SK-N-SH treated with all-trans-retinoic acid at 6 μM for 48 hours (cell line): ENCODE results near the gene RELL1.
A peak's percentile ranks its signal among the peaks of the same experiment; 100 is the strongest.

Experiments used
- ATAC-seq: fragments of 200-7000 bp; cut with Tn5 transposase; 3 replicates; pipeline ENCODE4 v1.9.1; 2020; ENCODE audit warnings: mild to moderate bottlenecking, moderate library complexity
- BACH2 ChIP-seq: fragments of 250-450 bp; sonication (Bioruptor Pico); IDR thresholded peaks from 2 replicates; pipeline ENCODE4 v1.9.0; 2021; ENCODE audit warnings: mild to moderate bottlenecking, borderline replicate concordance
- CREB5 ChIP-seq: fragments of 250-450 bp; sonication (Bioruptor Pico); IDR thresholded peaks from 2 replicates; pipeline ENCODE4 v1.5.1; 2020; ENCODE audit warnings: low read depth, mild to moderate bottlenecking, moderate library complexity
- CSRNP3 ChIP-seq: fragments of 250-450 bp; sonication (Bioruptor Pico); IDR thresholded peaks from 2 replicates; pipeline ENCODE4 v1.5.1; 2021; ENCODE audit warnings: mild to moderate bottlenecking, moderate library complexity
- ESRRG ChIP-seq: fragments of 250-450 bp; sonication (Bioruptor Pico); IDR thresholded peaks from 2 replicates; pipeline ENCODE4 v1.6.1; 2021; ENCODE audit warnings: mild to moderate bottlenecking
- GLIS3 ChIP-seq: fragments of 250-450 bp; sonication (Bioruptor Pico); IDR thresholded peaks from 2 replicates; pipeline ENCODE4 v1.5.0; 2020; ENCODE audit warnings: mild to moderate bottlenecking, moderate library complexity
- OSR1 ChIP-seq: fragments of 250-450 bp; sonication (Bioruptor Pico); IDR thresholded peaks from 2 replicates; pipeline ENCODE4 v1.8.0; 2022; ENCODE audit warnings: moderate library complexity, mild to moderate bottlenecking, inconsistent platforms
- PATZ1 ChIP-seq: fragments of 250-450 bp; sonication (Bioruptor Pico); IDR thresholded peaks from 2 replicates; pipeline ENCODE4 v1.8.0; 2020; ENCODE audit warnings: mild to moderate bottlenecking, moderate library complexity, borderline replicate concordance
- POU6F1 ChIP-seq: fragments of 250-450 bp; sonication (Bioruptor Pico); IDR thresholded peaks from 2 replicates; pipeline ENCODE4 v1.8.0; 2021; ENCODE audit warnings: low read depth, mild to moderate bottlenecking, moderate library complexity, borderline replicate concordance
- PPARA ChIP-seq: fragments of 250-450 bp; sonication (Bioruptor Pico); IDR thresholded peaks from 2 replicates; pipeline ENCODE4 v1.5.0; 2020; ENCODE audit warnings: mild to moderate bottlenecking, borderline replicate concordance
- RARB ChIP-seq: fragments of 250-450 bp; sonication (Bioruptor Pico); IDR thresholded peaks from 2 replicates; pipeline ENCODE4 v1.8.0; 2021; ENCODE audit warnings: mild to moderate bottlenecking, moderate library complexity
- SNAI2 ChIP-seq: fragments of 250-450 bp; sonication (Bioruptor Pico); IDR thresholded peaks from 2 replicates; pipeline ENCODE4 v1.5.0; 2020; ENCODE audit warnings: mild to moderate bottlenecking, moderate library complexity
- TCF4 ChIP-seq: fragments of 250-450 bp; sonication (Bioruptor Pico); IDR thresholded peaks from 2 replicates; pipeline ENCODE4 v1.8.0; 2021; ENCODE audit warnings: mild to moderate bottlenecking, moderate library complexity, borderline replicate concordance
- TSHZ2 ChIP-seq: fragments of 250-450 bp; sonication (Bioruptor Pico); IDR thresholded peaks from 2 replicates; pipeline ENCODE4 v1.5.0; 2020; ENCODE audit warnings: mild to moderate bottlenecking, moderate library complexity
- ZC3H10 ChIP-seq: fragments of 250-450 bp; sonication (Bioruptor Pico); IDR thresholded peaks from 2 replicates; pipeline ENCODE4 v1.5.1; 2021; ENCODE audit warnings: mild to moderate bottlenecking, moderate library complexity
- ZFP3 ChIP-seq: fragments of 250-450 bp; sonication (Bioruptor Pico); IDR thresholded peaks from 2 replicates; pipeline ENCODE4 v1.5.0; 2020; ENCODE audit warnings: mild to moderate bottlenecking, moderate library complexity
- ZFP30 ChIP-seq: fragments of 450-650 bp; formaldehyde crosslinking; IDR thresholded peaks from 2 replicates; pipeline ENCODE4 v1.5.0; 2022; ENCODE audit warnings: mild to moderate bottlenecking, moderate library complexity
- ZNF565 ChIP-seq: fragments of 450-650 bp; formaldehyde crosslinking; conservative IDR thresholded peaks from 2 replicates; pipeline ENCODE4 v1.5.0; 2020; ENCODE audit warnings: low read depth, mild to moderate bottlenecking, moderate library complexity
- ZNF8 ChIP-seq: fragments of 450-650 bp; formaldehyde crosslinking; IDR thresholded peaks from 2 replicates; pipeline ENCODE4 v1.5.0; 2020; ENCODE audit warnings: mild to moderate bottlenecking, moderate library complexity

RELL1 gene

GRCh38 chr4:37715889-37716402 lies 29.8 kb upstream of the RELL1 start:
- ATAC-seq: no peak
- TF ChIP-seq ZNF8 (CRISPR knock-in tag) (no peak), ZFP3 (CRISPR knock-in tag) (no peak), TSHZ2 (no peak)

- TF ChIP-seq PATZ1 (CRISPR knock-in tag) (no peak), POU6F1 (CRISPR knock-in tag) (no peak), ZFP30 (no peak), OSR1 (CRISPR knock-in tag) (no peak), ESRRG (CRISPR knock-in tag) (no peak), BACH2 (CRISPR knock-in tag) (no peak), CREB5 (CRISPR knock-in tag) (no peak), ZNF565 (CRISPR knock-in tag) (no peak), TCF4 (no peak), RARB (CRISPR knock-in tag) (no peak), CSRNP3 (CRISPR knock-in tag) (no peak), PPARA (CRISPR knock-in tag) (no peak), GLIS3 (CRISPR knock-in tag) (no peak), ZC3H10 (CRISPR knock-in tag) (no peak)
- ATAC-seq: no peak
Measured at GRCh38 chr4:37710491-37710890, 24.3 kb upstream of the RELL1 start.

- TF ChIP-seq CREB5 (CRISPR knock-in tag): no peak
- TF ChIP-seq ZNF8 (CRISPR knock-in tag): peak; percentile 87
- no peak for ATAC-seq
Measured at GRCh38 chr4:37706032-37706431, 19.9 kb upstream of the RELL1 start.

GRCh38 chr4:37705571-37705970 lies 19.4 kb upstream of the RELL1 start:
- ATAC-seq: no peak
- no peak for TF ChIP-seq POU6F1 (CRISPR knock-in tag)
- TF ChIP-seq ZFP30: no peak
- no peak for TF ChIP-seq BACH2 (CRISPR knock-in tag)
- no peak for TF ChIP-seq ZFP3 (CRISPR knock-in tag)
- TF ChIP-seq TSHZ2: no peak
- no peak for TF ChIP-seq GLIS3 (CRISPR knock-in tag)
- no peak for TF ChIP-seq RARB (CRISPR knock-in tag)
- no peak for TF ChIP-seq ZC3H10 (CRISPR knock-in tag)
- no peak for TF ChIP-seq ZNF8 (CRISPR knock-in tag)
- TF ChIP-seq TCF4: no peak
- no peak for TF ChIP-seq SNAI2 (CRISPR knock-in tag)
